Measurements from ENCODE around the gene ZNF618. TPM values are rescaled to one million over a fixed set of nuclear protein-coding genes. Genes with fewer than 3 reads are reported as not detected.
"Not testable (repeated sequence)": the region's sequence is repeated elsewhere in the genome, so short reads cannot be mapped to it uniquely, and the experiment has no call there.

ZNF618 gene
- total RNA-seq, 1 donor from 2014 or later: 7.4 TPM

- DNase-seq (ENCODE audit: extremely low spot score in 2 of 2): no peak
- TF ChIP-seq POLR2AphosphoS5 (IDR thresholded peaks at IDR 0.05; ENCODE audit: insufficient read depth in 1 of 2, low read depth in 1 of 2) (no peak), POLR2A (IDR thresholded peaks at IDR 0.05) (no peak)
- Histone ChIP-seq H3K4me1 (peaks cover 33% of the 10 kb centered on the region), H3K27me3 (no peaks in the 10 kb centered on the region), H3K9me3 (no peaks in the 10 kb centered on the region), H3K27ac (no peak overlapping the region), H3K4me3 (no peak overlapping the region), H3K36me3 (no peaks in the 10 kb centered on the region)
- intact Hi-C loops (cut with DNase I): loop anchor here (10.0 kb wide), 1 partner anchor 121 kb away; the partner anchor contains the start of gene ZNF618
These were observed 119.9 kb downstream of the ZNF618 start for GRCh38 chr9:113995963-113996362.

DNA sequence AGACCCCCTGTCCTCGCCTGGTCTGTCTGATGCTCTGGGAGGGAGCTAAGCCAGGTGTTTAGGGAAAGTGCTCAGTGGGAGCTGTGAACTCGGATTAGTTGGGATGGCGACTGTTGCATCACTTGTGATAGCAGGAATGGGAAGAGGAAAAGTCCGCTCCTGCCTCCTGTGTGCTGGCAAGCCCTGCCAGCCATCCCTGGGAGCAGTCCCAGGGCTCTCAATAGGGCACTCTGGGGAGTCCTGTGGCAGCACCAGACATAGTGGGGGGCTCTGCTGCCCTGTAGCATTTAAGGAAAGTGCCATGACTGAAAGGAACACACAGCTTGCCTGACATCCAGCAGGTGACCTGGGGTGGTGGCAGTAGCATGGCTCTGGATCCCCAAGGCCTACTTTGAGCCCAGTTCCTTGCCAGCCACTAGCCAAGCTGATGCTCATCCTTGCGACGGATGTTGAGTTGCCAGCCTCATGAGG, 120.5 kb downstream of the ZNF618 start:
- peaks cover 33% of the 10 kb centered on the region for H3K4me1 ChIP-seq
- intact Hi-C loops (cut with DNase I): loop anchor here (10.0 kb wide), 1 partner anchor 122 kb away; the partner anchor contains the start of gene ZNF618
- no peak overlapping the region for H3K4me3 ChIP-seq
- no peak overlapping the region for H3K27ac ChIP-seq
- DNase-seq (ENCODE audit: extremely low spot score in 2 of 2): peak; percentile 81 to 87
- TF ChIP-seq, protein P1, sequence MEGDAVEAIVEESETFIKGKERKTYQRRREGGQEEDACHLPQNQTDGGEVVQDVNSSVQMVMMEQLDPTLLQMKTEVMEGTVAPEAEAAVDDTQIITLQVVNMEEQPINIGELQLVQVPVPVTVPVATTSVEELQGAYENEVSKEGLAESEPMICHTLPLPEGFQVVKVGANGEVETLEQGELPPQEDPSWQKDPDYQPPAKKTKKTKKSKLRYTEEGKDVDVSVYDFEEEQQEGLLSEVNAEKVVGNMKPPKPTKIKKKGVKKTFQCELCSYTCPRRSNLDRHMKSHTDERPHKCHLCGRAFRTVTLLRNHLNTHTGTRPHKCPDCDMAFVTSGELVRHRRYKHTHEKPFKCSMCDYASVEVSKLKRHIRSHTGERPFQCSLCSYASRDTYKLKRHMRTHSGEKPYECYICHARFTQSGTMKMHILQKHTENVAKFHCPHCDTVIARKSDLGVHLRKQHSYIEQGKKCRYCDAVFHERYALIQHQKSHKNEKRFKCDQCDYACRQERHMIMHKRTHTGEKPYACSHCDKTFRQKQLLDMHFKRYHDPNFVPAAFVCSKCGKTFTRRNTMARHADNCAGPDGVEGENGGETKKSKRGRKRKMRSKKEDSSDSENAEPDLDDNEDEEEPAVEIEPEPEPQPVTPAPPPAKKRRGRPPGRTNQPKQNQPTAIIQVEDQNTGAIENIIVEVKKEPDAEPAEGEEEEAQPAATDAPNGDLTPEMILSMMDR (IDR thresholded peaks at IDR 0.05): no peak
- TF ChIP-seq POLR2A (IDR thresholded peaks at IDR 0.05): no peak
- no peak for TF ChIP-seq POLR2AphosphoS5 (IDR thresholded peaks at IDR 0.05; ENCODE audit: insufficient read depth in 1 of 2, low read depth in 1 of 2)
- no peaks in the 10 kb centered on the region for H3K27me3 ChIP-seq
- no peaks in the 10 kb centered on the region for H3K36me3 ChIP-seq
- H3K9me3 ChIP-seq: no peaks in the 10 kb centered on the region

- H3K9me3 ChIP-seq; H3K4me3 ChIP-seq; H3K27ac ChIP-seq; DNase-seq (ENCODE audit: extremely low spot score in 2 of 2); H3K27me3 ChIP-seq; H3K36me3 ChIP-seq: not testable (repeated sequence)
- intact Hi-C loops (cut with DNase I): loop anchor here (10.0 kb wide), 1 partner anchor 122 kb away; the partner anchor contains the start of gene ZNF618
- H3K4me1 ChIP-seq: peaks cover 32% of the 10 kb centered on the region
These were observed 121.0 kb downstream of the ZNF618 start for GRCh38 chr9:113997064-113997463.

GRCh38 chr9:113997610-113998009, 121.5 kb downstream of the ZNF618 start:
- no peaks in the 10 kb centered on the region for H3K9me3 ChIP-seq
- H3K27me3 ChIP-seq: no peaks in the 10 kb centered on the region
- no peak overlapping the region for H3K4me3 ChIP-seq
- H3K4me1 ChIP-seq: peaks cover 27% of the 10 kb centered on the region
- TF ChIP-seq POLR2AphosphoS5 (IDR thresholded peaks at IDR 0.05; ENCODE audit: insufficient read depth in 1 of 2, low read depth in 1 of 2) (no peak), POLR2A (IDR thresholded peaks at IDR 0.05) (no peak)
- TF ChIP-seq, protein P1 (IDR thresholded peaks at IDR 0.05): no peak
- H3K36me3 ChIP-seq: peaks cover 0 to 9% of the 10 kb centered on the region in 2 donors
- intact Hi-C loops (cut with DNase I): loop anchor here (10.0 kb wide), 1 partner anchor 123 kb away; the partner anchor contains the start of gene ZNF618
- H3K27ac ChIP-seq: no peak overlapping the region
- DNase-seq (ENCODE audit: extremely low spot score in 2 of 2): peak; percentile 47 to 88

DNA sequence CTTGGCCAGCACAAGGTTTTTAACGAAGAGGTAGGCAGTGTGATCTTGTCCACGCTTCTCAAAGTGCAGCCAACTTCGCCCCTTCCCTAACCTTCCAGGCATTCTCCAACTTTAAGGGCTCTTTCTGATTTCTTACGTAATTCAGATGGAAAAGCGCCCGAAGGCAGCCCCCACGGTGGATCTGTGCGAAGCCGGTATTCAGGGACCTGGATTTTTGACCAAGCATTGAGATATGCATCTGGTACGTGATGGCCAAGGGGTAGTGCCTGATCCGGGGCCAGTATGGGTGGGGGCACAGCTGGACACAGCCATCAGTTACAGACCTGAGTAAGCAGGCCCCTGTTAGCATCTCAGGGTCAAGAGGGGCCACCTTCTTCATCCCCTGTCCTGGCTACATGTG, 122.0 kb downstream of the ZNF618 start:
- Histone ChIP-seq H3K4me1 (peaks cover 26% of the 10 kb centered on the region), H3K36me3 (peaks cover 0 to 9% of the 10 kb centered on the region in 2 donors), H3K4me3 (no peak overlapping the region), H3K27ac (no peak overlapping the region), H3K27me3 (no peaks in the 10 kb centered on the region), H3K9me3 (no peaks in the 10 kb centered on the region)
- no peak for TF ChIP-seq POLR2AphosphoS5 (IDR thresholded peaks at IDR 0.05; ENCODE audit: insufficient read depth in 1 of 2, low read depth in 1 of 2)
- TF ChIP-seq, protein P1 (IDR thresholded peaks at IDR 0.05): no peak
- intact Hi-C loops (cut with DNase I): loop anchor here (10.0 kb wide), 1 partner anchor 123 kb away; the partner anchor contains the start of gene ZNF618
- peak in 1 of 2 donors; percentile 84 for DNase-seq (ENCODE audit: extremely low spot score in 2 of 2)

GRCh38 chr9:113998525-113999255, 122.6 kb downstream of the ZNF618 start:
- H3K4me1 ChIP-seq: peaks cover 26% of the 10 kb centered on the region
- H3K4me3 ChIP-seq: no peak overlapping the region
- DNase-seq (ENCODE audit: extremely low spot score in 2 of 2): peak; percentile 64 to 67
- H3K27ac ChIP-seq: no peak overlapping the region
- TF ChIP-seq, protein P1 (IDR thresholded peaks at IDR 0.05): no peak
- TF ChIP-seq POLR2AphosphoS5 (IDR thresholded peaks at IDR 0.05; ENCODE audit: insufficient read depth in 1 of 2, low read depth in 1 of 2): no peak
- TF ChIP-seq POLR2A (IDR thresholded peaks at IDR 0.05): no peak
- H3K36me3 ChIP-seq: peaks cover 0 to 9% of the 10 kb centered on the region in 2 donors
- intact Hi-C loops (cut with DNase I): loop anchor here (10.0 kb wide), 1 partner anchor 124 kb away; the partner anchor contains the start of gene ZNF618
- no peaks in the 10 kb centered on the region for H3K9me3 ChIP-seq
- H3K27me3 ChIP-seq: no peaks in the 10 kb centered on the region

All from vagina (tissue), 2 donors.